ENCODE data around the gene SERAC1.
"Not testable (repeated sequence)": the region's sequence is repeated elsewhere in the genome, so short reads cannot be mapped to it uniquely, and the experiment has no call there.

SERAC1 gene

GRCh38 chr6:158174024-158174423 is 6.0 kb upstream of the SERAC1 start:
- DNase-seq, result no peak

DNA sequence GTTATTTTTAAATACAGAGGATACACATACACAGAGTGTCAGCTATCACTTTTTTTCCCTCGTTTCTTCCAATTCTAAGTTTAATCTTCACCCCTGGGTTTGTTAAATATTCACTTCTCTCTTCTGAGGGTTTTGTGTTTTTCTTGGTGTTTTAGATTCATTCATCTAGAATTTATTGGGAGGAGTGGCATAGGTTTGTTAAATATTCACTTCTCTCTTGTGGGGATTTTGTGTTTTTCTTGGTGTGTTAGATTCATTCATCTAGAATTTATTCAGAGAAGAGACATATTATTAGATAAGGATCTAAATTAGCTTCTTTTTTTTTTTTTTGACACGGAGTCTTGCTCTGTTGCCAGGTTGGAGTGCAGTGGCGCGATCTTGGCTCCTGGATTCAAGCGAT is 3.9 kb upstream of the SERAC1 start:
- no peak for DNase-seq

DNA sequence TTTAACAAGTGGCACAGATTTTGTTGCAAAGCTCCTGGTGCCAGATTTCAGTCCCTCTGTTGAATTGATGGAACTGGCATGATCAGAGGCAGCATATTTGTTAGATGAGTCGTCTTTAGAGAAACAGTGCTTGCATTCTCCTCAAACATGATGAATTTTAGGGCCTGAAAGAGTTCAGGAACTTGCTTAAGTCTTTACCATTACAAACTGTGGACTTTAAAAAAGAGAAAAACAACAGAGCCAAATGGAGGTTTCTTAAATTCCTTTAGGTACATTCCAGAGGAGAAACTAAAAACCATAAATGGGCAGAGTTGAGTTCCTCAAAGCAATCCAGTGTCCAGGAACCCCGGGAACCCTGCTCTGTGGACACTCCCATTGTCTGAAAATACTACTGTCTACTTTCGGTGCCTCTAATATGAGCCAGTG is 2.6 kb upstream of the SERAC1 start:
- no peak for DNase-seq

- DNase-seq, result not testable (repeated sequence)
Measured at GRCh38 chr6:158169634-158170033, 1.6 kb upstream of the SERAC1 start.

DNA sequence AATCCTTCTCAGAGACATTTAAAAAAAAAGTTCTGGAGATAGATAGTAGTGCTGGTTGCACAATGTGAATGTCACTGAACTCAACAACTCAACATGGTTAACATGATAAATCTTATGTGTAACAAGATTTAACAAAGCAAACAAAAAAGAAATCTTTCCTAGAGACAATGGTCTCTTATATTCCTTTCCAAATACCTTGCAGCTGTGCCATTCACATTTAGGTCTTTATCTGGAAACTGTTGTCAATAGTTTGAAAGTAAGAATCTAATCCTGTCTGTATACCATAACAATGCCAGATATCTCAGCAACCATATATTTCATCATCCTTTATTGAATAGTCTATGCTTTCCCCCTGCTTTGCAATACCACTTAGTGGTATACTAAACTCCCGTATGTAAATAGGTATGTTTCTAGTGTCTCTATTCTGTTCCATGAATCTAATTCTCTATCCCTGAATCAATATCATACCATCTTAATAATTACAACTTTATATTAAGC is 2.1 kb downstream of the SERAC1 start:
- no peak for DNase-seq

GRCh38 chr6:158164579-158165170 is 3.4 kb downstream of the SERAC1 start:
- DNase-seq, result no peak

GRCh38 chr6:158161566-158162254 is 6.4 kb downstream of the SERAC1 start:
- DNase-seq, result no peak

DNA sequence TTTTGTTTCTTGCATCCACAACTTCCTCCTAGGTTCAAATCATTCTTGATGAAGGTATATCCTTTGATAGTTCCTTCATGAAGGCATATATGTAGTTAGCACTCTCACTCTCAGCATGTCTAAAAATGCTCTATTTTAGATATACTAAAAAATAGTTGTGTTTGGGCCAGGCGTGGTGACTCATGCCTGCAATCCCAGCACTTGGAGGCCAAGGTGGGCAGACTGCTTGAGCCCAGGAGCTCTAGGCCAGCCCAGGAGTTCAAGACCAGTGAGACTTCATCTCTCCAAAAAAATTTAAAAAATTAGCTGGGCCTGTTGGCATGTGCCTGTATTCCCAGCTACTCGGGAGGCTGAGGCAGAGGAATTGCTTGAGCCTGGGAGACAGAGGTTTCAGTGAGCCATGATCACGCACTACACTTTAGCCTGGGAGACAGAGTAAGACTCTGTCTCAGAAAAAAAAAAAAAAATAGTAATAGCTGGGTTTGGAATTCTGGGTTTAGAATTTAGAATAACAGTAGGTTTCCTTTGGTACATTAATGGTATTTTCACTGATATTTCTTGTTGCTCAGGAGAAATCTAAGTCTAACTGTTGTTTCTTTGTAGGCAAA is 7.0 kb downstream of the SERAC1 start:
- no peak for DNase-seq

- DNase-seq, result no peak
Measured at GRCh38 chr6:158158748-158159147, 9.3 kb downstream of the SERAC1 start.

DNA sequence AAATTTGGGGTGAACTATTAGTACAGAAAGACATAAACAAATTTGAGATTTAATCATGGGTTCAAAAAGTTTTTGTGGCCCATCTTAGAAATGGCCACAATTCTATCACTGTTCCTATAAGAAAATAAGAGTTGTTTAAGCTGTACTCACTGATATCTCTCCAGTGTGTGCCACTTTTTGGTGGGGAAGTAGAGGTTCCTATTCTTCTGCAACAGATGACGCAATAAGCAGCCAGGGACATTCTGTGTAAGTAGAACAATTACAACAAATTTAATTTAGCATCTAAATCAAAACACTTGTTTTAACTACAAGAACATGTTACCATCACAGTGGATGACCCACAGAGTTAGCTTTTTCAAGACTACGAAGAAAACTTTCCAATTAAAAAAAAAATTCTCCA is 9.9 kb downstream of the SERAC1 start:
- no peak for DNase-seq

GRCh38 chr6:158157064-158157764 is 10.8 kb downstream of the SERAC1 start:
- no peak for DNase-seq

GRCh38 chr6:158154816-158155215 is 13.2 kb downstream of the SERAC1 start:
- DNase-seq, result no peak

- DNase-seq, result no peak
Measured at GRCh38 chr6:158153576-158153975, 14.5 kb downstream of the SERAC1 start.

GRCh38 chr6:158152659-158153058 is 15.4 kb downstream of the SERAC1 start:
- no peak for DNase-seq

DNA sequence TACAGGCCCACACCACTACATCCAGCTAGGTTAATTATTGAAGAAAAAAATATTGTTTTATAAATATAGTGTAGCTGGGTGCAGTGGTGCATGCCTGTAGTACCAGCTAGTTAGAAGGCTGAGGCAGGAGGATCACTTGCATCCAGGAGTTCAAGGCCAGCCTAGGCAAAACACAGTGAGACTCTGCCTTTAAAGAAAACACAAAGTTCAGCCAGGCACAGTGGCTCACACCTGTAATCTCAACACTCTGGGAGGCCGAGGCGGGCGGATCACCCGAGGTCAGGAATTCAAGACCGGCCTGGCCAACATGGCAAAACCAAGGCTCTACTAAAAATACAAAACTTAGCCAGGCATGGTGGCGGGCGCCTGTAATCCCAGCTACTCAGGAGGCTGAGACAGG is 16.0 kb downstream of the SERAC1 start:
- not testable (repeated sequence) for DNase-seq

GRCh38 chr6:158150701-158151100 is 17.4 kb downstream of the SERAC1 start:
- no peak for DNase-seq

- DNase-seq, result no peak
Measured at GRCh38 chr6:158149641-158150040, 18.4 kb downstream of the SERAC1 start.

DNA sequence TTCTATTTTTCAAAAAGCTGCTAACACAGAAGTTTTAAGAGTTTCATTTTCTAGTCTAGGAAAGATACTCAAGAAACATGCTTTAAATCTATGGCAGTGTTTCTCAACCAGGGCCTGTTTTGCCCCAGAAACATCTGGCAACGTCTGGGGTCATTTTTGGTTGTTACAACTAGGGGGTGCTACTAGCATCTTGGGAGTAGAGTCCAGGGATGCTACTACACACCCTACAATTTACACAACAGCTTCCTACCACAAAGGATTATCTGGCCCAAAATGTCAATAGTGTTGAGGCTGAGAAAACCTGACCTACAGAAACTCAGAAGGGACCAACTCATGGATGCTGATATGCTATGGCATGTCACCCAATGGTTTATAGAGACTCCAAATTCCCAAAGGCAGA is 24.4 kb downstream of the SERAC1 start:
- DNase-seq, result no peak

DNA sequence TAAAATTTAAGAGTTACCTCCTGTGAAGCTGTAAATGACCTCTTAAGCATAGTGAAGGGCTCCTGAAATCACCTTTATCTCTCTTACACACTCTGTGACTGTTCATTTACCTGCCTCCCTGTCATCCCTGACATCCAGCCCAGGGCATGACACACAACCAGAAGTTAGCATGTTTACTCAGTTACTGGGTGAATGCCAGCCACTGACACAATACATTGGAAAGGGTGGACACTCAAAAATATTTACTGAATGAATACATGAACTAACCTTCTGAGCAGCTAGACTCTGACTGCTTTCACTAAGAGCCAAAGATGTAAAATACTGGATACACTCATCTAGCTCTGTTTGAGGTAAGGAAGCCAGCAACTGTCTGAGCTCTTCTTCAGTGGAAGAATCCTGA is 25.3 kb downstream of the SERAC1 start:
- DNase-seq, result no peak

GRCh38 chr6:158131926-158132325 is 36.1 kb downstream of the SERAC1 start:
- no peak for DNase-seq

DNA sequence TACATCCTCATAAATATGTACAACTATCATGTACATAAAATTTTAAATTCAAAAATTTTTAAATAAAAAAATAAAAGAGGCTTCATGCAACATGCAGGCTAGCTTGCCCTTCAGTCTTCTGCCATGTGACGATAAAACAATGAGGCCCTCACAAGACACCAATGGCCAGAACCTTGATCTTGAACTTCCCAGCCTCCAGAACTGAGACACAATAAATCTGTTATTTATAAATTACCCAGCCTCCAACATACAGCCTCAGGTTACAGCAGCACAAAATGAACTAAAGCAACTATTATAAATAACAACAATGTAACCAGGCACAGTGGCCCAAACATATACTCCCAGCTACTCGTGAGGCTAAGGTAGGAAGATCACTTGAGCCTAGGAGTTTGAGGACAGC is 42.8 kb downstream of the SERAC1 start:
- DNase-seq, result no peak

DNA sequence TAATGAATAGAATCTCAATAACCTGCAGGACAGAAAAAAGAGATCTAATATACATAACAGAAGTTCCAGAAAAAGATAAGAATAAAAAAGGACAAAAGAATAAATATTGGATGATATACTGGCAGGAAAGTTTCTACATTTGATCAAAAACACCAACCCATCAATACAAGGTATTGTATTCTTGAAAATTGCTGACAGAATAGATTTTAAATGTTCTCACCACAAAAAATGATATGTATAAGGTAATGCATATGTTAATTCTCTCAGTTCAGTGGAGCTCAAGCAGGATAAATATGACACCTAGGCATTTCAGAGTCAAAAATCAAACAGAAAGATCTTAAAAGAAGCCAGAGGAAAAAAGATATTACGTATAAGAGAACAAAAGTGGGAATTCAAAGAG is 43.8 kb downstream of the SERAC1 start:
- no peak for DNase-seq

DNA sequence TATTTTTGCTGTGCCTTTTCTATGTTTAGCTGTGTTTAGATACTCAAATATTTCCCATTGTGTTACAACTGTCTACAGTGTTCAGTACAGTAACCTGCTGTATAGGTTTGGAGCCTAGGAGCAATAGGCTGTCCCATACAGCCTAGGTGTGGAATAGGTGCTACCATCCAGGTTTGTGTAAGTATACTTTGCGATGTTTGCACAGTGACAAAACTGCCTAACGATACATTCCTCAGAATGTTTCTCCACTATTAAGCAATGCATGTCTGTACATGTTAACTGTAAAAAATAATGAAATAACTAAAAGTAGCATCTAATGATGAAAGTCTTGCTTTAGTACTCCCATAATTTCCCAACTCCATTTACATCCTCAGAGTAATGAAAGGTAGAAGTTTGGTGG is 46.0 kb downstream of the SERAC1 start:
- no peak for DNase-seq

DNA sequence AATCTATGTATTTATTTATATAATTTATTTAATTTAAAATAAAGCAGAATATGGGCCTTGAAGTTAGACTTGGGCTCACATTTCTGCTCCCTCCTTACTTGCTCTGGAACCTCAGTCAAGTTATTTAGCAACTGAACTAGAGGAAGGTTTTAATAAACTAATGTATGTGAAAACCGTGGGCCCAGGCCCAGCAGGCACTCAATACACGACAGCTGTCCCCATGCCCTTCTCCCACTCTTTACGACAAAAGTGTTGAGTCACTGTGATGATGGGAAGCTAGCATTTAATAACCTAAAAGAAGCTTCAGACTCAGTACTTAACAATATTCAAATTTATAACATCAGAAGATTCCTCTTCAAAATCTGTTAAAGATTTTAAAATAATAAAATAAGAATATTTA is 46.7 kb downstream of the SERAC1 start:
- no peak for DNase-seq
